Lower lobe of right lung (tissue), 2 donors: ENCODE data around the gene SLC35G2. TPM values are rescaled to one million over a fixed set of nuclear protein-coding genes. Genes with fewer than 3 reads are reported as not detected.
"Not testable (repeated sequence)": the region's sequence is repeated elsewhere in the genome, so short reads cannot be mapped to it uniquely, and the experiment has no call there.

Experiments used
- ATAC-seq, 2 donors: fragments of 200-7000 bp; cut with Tn5 transposase; one replicate each; pipeline ENCODE4 v1.9.1; 2020 to 2022; ENCODE audit warnings: mild to moderate bottlenecking in 2 of 2, moderate library complexity in 2 of 2
- DNase-seq: peaks from one replicate; pipeline ENCODE4 v3.0.0-alpha.2; 2020
- H3K27ac ChIP-seq: fragments of 200-600 bp; one replicate; pipeline ENCODE4 v1.8.0; 2022
- H3K27me3 ChIP-seq: fragments of 200-600 bp; one replicate; pipeline ENCODE4 v1.8.0; 2022; ENCODE audit warnings: low read depth
- H3K36me3 ChIP-seq: fragments of 200-600 bp; one replicate; pipeline ENCODE4 v1.8.0; 2022; ENCODE audit warnings: mild to moderate bottlenecking
- H3K4me1 ChIP-seq: fragments of 200-600 bp; one replicate; pipeline ENCODE4 v1.8.0; 2022
- H3K4me3 ChIP-seq: fragments of 200-600 bp; one replicate; pipeline ENCODE4 v1.8.0; 2022; ENCODE audit warnings: mild to moderate bottlenecking
- H3K9me3 ChIP-seq: fragments of 200-600 bp; one replicate; pipeline ENCODE4 v1.8.0; 2022
- CTCF ChIP-seq: fragments of 200-600 bp; IDR thresholded peaks from one replicate; pipeline ENCODE4 v1.8.0; 2022; ENCODE audit warnings: antibody characterized with exemption, mild to moderate bottlenecking
- intact Hi-C: fragments of 100-400 bp; cut with DNase I; formaldehyde crosslinking; loops from one replicate; pipeline ENCODE4 v1.11.0; 2022
- total RNA-seq: library from RNA; stranded (reverse); fragmentation: NEBNext Ultra II Directional; extraction: Animal tissue kit (Norgen Biotek cat#: 25700); gene quantifications from one replicate; pipeline ENCODE4 v1.2.1, GENCODE V29; 2021
- donor health status: DM: no; HTN: yes; CAD: no; lungs with severe emphysema.

SLC35G2 gene
- total RNA-seq, 1 donor from 2014 or later = 5.7 TPM

- Histone ChIP-seq H3K27me3 (no peaks in the 10 kb centered on the region), H3K4me1 (peaks cover 12% of the 10 kb centered on the region), H3K4me3 (no peak overlapping the region), H3K27ac (peak overlapping the region; percentile 32), H3K36me3 (no peaks in the 10 kb centered on the region), H3K9me3 (no peaks in the 10 kb centered on the region)
- ATAC-seq (peak; percentile 51 to 61), DNase-seq (no peak)
- no peak for TF ChIP-seq CTCF
- intact Hi-C loops = no loop called here
Observed at GRCh38 chr3:136787349-136787748, 31.6 kb upstream of the SLC35G2 start.

- H3K9me3 ChIP-seq = no peaks in the 10 kb centered on the region
- no peaks in the 10 kb centered on the region for H3K36me3 ChIP-seq
- no peak overlapping the region for H3K27ac ChIP-seq
- intact Hi-C loops = no loop called here
- ATAC-seq (no peak), DNase-seq (no peak)
- H3K4me1 ChIP-seq = peaks cover 12% of the 10 kb centered on the region
- no peak overlapping the region for H3K4me3 ChIP-seq
- H3K27me3 ChIP-seq = no peaks in the 10 kb centered on the region
- no peak for TF ChIP-seq CTCF
Observed at GRCh38 chr3:136788154-136788553, 30.8 kb upstream of the SLC35G2 start.

GRCh38 chr3:136789976-136790375, 28.9 kb upstream of the SLC35G2 start:
- intact Hi-C loops = no loop called here
- Histone ChIP-seq H3K36me3 (no peaks in the 10 kb centered on the region), H3K9me3 (no peaks in the 10 kb centered on the region), H3K27me3 (no peaks in the 10 kb centered on the region), H3K27ac (no peak overlapping the region), H3K4me1 (peaks cover 12% of the 10 kb centered on the region), H3K4me3 (no peak overlapping the region)
- no peak for TF ChIP-seq CTCF
- DNase-seq = no peak
- ATAC-seq = no peak

GRCh38 chr3:136790786-136791185, 28.1 kb upstream of the SLC35G2 start:
- no peaks in the 10 kb centered on the region for H3K36me3 ChIP-seq
- no peak for ATAC-seq

GRCh38 chr3:136792556-136793330, 26.2 kb upstream of the SLC35G2 start:
- no peaks in the 10 kb centered on the region for H3K4me1 ChIP-seq
- intact Hi-C loops = no loop called here
- ATAC-seq (no peak), DNase-seq (no peak)
- no peaks in the 10 kb centered on the region for H3K27me3 ChIP-seq
- no peak overlapping the region for H3K27ac ChIP-seq
- H3K36me3 ChIP-seq = no peaks in the 10 kb centered on the region
- H3K9me3 ChIP-seq = no peaks in the 10 kb centered on the region
- no peak for TF ChIP-seq CTCF
- H3K4me3 ChIP-seq = no peak overlapping the region

More at GRCh38 chr3:136790786-136791185, 28.1 kb upstream of the SLC35G2 start:
- no peak for DNase-seq
- no peak overlapping the region for H3K27ac ChIP-seq
- no peaks in the 10 kb centered on the region for H3K9me3 ChIP-seq
- H3K27me3 ChIP-seq = no peaks in the 10 kb centered on the region
- TF ChIP-seq CTCF = no peak
- intact Hi-C loops = no loop called here
- peaks cover 12% of the 10 kb centered on the region for H3K4me1 ChIP-seq
- no peak overlapping the region for H3K4me3 ChIP-seq

- H3K4me3 ChIP-seq, H3K27me3 ChIP-seq, H3K27ac ChIP-seq, DNase-seq, H3K36me3 ChIP-seq, ATAC-seq, H3K9me3 ChIP-seq, intact Hi-C loops: not testable (repeated sequence)
- H3K4me1 ChIP-seq = peaks cover 13% of the 10 kb centered on the region
Observed at GRCh38 chr3:136801146-136801545, 17.8 kb upstream of the SLC35G2 start.
